ENCODE data around the gene SLC25A36.

SLC25A36 gene

GRCh38 chr3:140941434-140942220 is at the start of gene SLC25A36:
SLC25A36 (plus strand) TSS chr3:140941836; CDS start chr3:140942055, 219 bp downstream.
- DNase-seq (ENCODE audit: low read depth in 2 of 2), result peak; percentile 90

- DNase-seq (ENCODE audit: low read depth in 2 of 2), result no peak
Measured at GRCh38 chr3:140896997-140897396, 44.6 kb upstream of the SLC25A36 start.

DNA sequence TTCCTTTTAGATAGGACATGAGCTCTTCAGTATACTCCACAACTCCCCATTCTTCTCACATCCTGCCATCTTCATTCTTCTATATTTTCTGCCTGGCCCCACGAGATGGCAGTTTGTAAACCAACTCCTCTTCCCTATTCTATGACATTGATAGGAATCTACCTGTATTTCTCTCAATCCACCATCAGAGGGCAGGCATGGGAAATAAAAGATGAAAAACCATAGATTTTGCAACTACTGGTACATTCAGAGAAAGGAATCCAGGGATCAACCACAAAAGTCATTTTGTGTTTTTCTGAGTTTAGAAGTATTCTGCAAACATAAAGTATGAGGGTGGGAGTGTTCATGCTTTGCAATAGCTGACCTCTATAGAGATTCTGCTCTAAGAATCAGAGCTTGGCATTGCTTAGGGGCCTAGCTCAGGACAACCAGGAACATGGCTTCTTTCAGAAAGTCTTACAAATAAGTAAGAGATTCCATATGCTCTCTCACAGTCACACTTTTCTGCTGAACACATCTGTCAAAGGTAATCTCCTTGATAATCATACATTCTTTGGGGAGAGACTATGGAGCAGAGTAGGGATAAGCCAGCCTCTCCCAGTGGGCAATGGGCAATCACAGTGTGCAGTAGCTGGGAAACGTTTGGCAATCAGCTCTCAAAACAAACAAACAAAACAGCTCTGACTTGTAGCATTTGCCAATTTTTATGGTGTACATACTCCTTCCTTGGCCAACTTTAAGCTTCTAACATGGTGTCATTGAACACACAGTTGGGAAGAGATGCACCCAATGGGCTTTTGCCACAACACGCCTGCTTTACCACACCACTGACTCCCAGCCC is 43.1 kb upstream of the SLC25A36 start:
- DNase-seq (ENCODE audit: low read depth in 2 of 2), result peak; percentile 68 to 72

DNA sequence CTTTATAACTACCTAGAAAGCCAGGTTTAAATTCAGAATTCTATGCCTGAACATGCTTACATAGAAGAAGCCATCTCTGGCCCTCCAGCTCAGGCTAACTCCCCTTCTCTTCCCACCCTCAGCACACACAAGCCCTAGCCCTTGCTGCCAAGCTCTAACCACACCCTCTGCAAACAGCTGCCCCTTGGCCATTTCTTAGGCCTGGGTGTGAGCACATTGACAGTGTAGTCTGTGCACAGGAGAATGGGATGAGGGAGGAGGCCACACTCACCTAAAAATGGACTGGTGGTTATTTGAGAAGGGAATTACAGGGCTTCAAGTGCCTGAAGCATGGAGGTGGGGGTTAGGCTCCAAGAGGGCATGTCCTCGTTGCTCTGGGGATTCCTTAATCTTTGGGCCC is 42.3 kb upstream of the SLC25A36 start:
- DNase-seq (ENCODE audit: low read depth in 2 of 2), result no peak

GRCh38 chr3:140902791-140903190 is 38.8 kb upstream of the SLC25A36 start:
- no peak for DNase-seq (ENCODE audit: low read depth in 2 of 2)

DNA sequence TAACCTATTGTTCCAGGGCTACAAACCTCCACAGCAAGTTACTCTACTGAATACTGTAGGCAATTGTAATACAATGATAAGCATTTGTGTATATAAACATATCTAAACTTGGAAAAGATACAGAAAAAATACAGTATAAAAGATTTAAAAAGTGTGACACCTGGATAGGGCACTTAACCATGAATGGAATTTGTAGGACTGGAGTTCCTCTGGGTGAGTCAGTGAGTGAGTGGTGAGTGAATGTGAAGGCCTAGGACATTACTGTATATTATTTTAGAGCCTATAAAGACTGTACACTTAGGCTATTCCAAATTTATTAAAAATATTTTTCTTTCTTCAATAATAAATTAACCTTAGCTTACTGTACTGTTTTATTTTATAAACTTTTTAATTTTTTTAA is 38.4 kb upstream of the SLC25A36 start:
- no peak for DNase-seq (ENCODE audit: low read depth in 2 of 2)

GRCh38 chr3:140904521-140904920 is 37.1 kb upstream of the SLC25A36 start:
- no peak for DNase-seq (ENCODE audit: low read depth in 2 of 2)

DNA sequence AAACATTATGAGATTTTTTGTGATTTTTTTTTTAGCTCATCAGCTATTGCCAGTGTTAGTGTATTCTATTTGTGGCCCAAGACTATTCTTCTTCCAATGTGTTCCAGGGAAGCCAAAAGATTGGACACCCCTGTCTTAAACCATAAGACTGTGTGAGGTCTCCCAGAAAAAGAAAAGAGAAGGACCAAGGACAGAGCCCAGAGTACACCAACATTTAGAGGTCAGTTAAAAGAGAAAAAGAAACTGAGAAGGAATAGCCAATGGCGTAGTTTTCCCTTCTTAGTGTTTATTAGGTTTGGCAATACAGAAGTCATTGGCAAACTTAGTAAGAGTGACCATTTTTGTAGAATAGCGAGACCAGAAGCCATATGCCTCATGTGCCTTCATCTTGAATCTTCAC is 36.1 kb upstream of the SLC25A36 start:
- no peak for DNase-seq (ENCODE audit: low read depth in 2 of 2)

GRCh38 chr3:140906785-140907184 is 34.9 kb upstream of the SLC25A36 start:
- no peak for DNase-seq (ENCODE audit: low read depth in 2 of 2)

DNA sequence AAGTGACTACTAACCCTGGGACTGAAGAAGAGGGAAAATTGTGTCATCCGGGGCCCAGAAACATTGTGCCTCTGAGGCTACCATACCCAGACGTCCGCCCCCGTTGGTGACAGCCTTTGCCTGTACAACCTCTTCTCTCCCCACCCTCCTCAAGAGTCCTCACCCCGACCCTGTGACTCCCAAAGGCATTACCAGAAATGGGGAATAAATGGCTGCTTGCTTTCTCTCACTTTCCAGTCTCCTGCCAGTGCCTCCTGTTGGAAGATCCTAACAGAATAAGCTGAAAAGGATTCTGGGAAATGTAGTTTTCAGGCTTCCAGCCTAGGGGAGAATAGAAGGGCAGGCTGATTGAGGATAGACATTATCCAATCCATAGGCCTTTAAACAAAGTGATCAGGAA is 30.8 kb upstream of the SLC25A36 start:
- no peak for DNase-seq (ENCODE audit: low read depth in 2 of 2)

DNA sequence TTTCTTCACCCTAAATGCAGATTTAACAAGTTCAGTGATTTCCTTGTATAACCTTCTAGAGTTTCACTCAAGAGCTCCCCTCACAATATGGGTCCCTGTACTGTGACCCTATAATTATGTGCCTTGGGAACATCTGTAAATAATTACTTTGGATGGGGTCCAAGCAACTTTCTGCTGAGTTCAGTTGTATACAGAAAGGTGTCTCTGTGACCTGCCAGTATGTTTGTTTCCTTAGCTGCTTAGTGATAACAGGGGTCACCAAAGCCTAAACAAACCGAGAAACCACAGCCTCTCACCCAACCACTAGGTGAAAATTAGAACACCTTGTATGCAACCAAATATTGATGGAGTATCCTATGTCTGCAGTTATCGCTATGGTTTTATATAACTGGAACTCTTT is 29.8 kb upstream of the SLC25A36 start:
- DNase-seq (ENCODE audit: low read depth in 2 of 2), result no peak

DNA sequence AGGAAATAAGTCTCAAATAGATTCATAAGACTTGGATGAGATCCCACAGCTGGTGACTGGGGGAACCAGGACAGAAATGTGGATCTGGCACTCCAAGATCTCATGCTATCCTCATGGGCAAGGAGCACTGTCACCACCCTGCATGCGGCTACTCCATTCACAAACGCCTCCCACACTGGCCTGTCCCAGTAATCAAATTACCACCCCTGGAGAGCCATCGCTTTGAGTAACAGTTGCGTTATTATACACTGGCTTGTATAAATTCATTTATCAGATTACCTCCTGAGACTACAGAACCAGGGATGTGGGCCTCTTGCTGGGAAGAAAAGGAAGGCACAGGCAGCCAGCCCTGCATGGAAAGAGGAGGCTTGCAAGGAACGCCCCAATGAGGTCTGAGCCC is 27.9 kb upstream of the SLC25A36 start:
- no peak for DNase-seq (ENCODE audit: low read depth in 2 of 2)

DNA sequence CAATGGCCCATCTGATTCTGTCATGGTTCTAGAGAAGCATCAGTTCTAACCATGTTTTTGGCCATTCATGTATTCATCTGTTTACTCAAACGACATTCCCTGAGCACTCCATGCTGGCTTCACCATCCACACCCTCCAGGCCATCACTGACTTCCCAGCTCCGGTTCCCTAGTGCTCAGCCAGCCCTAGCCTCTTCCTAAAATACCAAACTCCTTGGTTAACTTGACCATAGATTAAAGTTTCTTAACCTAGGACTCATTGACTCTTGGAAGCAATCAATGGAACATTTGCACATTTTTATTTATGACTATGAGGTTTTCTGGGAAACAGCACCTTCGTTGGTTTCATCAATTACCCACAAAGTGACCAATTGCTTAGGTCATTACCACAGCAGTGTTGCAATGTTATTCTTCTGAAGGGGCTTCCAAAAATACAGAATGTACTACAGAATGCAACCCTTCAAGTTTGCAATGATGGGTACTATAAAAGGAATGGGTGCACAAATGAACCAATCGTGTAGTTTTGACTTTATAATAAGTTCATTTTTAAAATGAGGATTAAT is 27.2 kb upstream of the SLC25A36 start:
- no peak for DNase-seq (ENCODE audit: low read depth in 2 of 2)

GRCh38 chr3:140916603-140917002 is 25.0 kb upstream of the SLC25A36 start:
- no peak for DNase-seq (ENCODE audit: low read depth in 2 of 2)

DNA sequence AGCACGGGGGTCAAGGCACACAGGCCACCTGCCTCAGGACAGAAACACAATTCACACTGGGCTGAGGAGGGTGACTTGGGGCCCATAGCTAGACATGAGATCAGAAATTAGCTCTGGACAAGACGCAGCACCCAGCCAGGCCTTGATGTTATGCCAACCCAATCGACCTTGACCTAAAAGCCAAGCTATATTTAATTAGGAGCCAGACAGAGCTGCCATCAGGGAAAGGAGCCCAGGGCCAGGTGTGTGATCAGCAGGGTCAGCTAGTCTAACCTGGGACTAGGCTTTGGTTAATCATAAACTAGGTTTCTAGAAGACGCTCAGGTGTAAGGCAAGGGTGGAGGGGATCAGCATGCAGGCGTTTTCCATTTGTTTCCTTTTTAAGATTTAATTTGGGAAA is 23.9 kb upstream of the SLC25A36 start:
- DNase-seq (ENCODE audit: low read depth in 2 of 2), result no peak

- DNase-seq (ENCODE audit: low read depth in 2 of 2), result no peak
Measured at GRCh38 chr3:140920029-140920428, 21.6 kb upstream of the SLC25A36 start.

DNA sequence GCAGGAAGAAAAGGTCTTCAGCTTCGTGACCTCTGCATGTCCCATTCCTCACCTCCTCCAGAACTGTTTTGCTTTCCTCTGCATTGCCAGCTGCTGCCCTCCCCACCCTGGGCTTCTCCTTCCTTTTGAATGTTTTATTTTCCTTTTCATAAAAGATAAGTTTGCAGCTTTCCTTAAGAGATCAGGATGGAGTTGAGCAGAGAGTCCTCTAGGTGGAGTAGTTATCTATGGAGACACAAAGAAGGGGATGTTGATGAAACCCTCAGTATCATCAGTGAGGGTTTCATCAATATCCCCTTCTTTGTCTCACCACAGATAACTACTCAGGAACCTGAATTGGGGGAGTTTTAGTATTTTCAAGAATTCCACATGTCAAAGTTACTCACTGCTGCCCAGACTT is 19.0 kb upstream of the SLC25A36 start:
- DNase-seq (ENCODE audit: low read depth in 2 of 2), result no peak

DNA sequence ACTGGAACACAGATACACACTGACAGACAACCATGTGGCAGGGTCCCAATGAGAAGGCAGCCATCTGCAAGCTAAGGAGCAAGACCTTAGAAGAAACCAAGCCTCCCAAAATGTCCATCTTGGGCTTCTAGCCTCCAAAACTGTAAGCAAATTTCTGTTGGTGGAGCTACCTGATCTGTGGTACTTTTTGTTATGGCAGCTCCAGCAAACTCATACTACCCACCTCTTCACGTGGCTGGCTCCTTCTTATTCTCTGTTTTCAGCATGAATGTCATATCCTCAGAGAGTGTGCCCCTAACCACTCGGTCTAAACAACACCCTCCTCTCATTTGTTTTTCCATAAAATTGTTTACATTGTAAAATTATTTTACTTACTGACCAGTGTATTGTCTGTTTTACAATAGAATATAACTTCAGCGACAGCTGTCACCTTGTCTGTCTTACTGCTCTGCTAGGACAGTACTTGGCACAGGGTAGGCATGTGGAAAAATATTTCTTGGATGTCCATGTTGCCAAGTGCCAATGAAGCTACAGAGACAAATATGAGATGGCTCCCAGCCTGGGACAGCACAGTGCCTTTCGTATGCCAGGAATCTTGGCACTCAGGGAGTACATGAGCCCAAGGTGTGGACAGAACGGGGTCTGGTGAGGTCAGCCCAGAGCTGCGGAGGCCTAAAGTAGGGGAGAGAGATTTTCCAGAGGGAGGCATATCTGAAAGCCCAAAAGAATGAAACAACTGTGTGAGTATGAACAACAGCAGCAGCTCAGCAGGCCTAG is 17.4 kb upstream of the SLC25A36 start:
- no peak for DNase-seq (ENCODE audit: low read depth in 2 of 2)

DNA sequence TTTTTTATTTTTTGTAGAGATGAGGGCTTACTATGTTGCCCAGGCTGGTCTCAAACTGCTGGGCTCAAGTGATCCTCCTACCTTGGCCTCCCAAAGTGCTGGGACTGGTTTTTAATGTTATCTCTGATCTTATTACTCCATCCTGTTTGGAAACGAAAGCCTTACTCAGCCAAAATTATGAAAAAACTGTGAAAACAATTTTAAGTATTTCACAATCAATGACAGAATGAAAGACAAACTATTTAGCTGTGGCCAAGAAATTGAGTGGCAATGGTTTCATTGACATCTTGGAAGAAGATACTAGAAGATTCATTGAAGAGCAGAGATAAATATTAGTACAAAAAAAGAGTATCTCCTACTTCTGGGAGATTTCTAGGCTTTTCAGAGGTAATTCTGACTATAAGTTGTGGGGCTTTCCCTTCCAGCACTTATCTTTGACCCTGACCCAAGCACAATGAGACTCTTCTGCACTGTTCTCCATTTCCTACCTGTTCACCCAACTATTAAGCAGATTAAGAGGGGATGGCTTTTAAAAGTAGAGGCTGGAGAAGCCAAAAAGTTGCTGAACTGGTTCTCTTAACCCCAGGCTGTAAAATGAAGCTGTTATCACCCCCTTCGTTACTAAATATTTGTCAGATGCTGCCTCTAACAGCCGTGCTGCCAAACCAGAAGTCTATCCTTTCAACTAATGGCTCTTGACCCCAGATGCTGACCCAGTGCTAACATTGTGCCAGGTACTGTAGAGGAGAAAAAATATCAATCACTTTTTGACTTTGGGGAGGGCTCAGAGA is 14.2 kb upstream of the SLC25A36 start:
- no peak for DNase-seq (ENCODE audit: low read depth in 2 of 2)

- no peak for DNase-seq (ENCODE audit: low read depth in 2 of 2)
Measured at GRCh38 chr3:140929446-140929845, 12.2 kb upstream of the SLC25A36 start.

GRCh38 chr3:140931016-140931454 is 10.6 kb upstream of the SLC25A36 start:
- no peak for DNase-seq (ENCODE audit: low read depth in 2 of 2)
